HG03442 (cell line): Measurements from ENCODE around the gene MCTP1.

Experiments
- ATAC-seq: cut with Tn5 transposase; IDR thresholded peaks from one replicate; pipeline ENCODE4 v1.9.1; 2021; ENCODE audit warnings: mild to moderate bottlenecking, moderate library complexity; ENCODE audit not compliant: unreplicated experiment

Gene MCTP1

GRCh38 chr5:94674490-94675382 is 610.2 kb downstream of the MCTP1 start:
- no peak for ATAC-seq

DNA sequence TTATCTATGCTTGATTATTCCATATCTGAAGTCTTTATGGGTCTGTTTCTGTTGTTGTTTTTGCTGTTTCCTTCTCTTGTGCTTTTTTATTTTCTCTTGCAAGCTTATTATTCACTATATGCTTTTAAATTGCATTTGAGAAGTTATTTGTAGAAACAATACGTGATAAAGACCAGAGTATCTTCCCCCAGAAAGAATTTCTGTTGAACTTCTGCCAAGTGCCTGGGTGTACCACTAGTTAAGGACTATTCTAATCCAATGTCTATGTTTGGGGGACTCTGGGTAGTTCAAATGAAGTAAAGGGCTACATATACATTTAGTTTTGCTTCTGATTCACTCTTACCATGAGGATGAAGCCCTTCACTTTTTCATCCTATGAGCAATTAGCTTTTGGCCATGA is 612.1 kb downstream of the MCTP1 start:
- no peak for ATAC-seq

DNA sequence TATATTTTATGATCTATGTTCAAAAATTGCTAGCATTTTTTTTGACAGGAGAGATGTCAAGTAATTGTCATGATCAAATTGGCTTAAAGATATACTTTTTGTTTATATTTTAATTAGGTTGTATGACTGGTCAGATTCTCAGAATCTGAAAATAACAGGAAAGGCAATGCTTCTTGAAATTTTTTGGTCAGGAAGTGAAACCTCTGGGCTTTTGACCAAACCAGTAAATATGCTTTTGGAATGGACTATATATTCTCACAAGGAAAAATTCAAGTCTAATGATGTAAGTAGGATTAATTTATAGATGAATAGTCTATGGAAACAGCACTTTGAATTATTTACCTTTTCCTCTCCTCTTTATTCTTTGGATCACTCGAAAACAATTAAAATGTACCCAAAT is 614.2 kb downstream of the MCTP1 start:
- ATAC-seq, result no peak

DNA sequence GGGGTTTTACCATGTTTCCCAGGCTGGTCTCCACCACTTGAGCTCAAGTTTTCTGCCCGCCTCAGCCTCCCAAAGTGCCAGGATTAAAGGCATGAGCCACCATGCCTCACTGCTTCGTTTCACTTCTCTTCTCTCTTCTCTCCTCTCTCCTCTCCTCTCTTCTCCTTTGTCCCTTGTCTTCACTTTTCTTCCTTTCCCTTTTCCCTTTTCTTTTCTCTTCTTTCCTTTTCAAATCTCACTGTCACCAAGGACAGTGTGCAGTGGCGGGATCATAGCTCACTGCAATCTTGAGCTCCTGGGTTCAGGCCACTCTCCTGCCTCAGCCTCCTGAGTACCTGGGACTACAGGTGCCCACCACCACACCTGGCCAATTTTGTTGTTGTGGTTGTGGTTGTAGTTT is 617.0 kb downstream of the MCTP1 start:
- ATAC-seq, result no peak

DNA sequence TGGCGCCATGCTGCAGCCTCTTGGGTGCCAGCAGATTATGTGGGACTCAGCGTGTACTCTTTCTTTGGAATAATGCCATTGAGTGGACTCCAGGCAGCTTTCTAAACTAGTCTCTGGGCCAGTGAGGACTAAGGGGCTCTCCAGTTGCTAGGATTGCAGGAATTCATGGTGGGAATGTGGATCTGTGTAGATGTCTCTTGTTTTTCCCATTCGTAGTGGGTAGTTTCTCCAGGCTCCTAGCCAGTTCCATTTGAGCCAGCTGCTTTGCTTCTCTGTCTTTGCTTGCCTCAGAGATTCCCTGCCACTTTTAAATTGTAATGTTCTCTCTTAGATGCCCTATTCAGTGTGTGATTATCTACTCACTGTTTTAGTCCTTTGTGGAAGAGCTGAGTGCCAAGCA is 623.8 kb downstream of the MCTP1 start:
- ATAC-seq, result no peak

DNA sequence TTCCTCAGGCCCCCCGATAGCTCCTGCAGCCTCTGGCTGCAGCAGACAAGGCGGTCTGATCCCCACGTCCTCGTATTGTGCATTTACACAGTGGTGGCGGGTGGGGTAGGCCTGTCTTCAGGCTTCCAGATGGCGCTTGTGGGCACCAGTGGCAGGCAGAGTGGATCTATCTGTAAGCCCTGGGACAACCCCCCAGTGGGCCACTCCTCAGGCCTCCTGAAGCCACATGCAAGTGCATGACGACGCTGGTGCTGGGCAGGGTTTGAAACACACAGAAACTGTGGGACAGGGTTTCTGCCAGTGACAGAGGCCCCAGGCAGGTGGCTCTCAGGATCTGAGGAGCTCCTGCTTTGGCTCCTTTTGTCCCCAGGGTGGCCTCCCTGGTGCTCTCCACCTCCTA is 624.4 kb downstream of the MCTP1 start:
- no peak for ATAC-seq

GRCh38 chr5:94658272-94658671 is 626.6 kb downstream of the MCTP1 start:
- no peak for ATAC-seq
